Measurements from ENCODE around the gene TRPM1. TPM values are rescaled to one million over a fixed set of nuclear protein-coding genes. Genes with fewer than 3 reads are reported as not detected.
A peak's percentile ranks its signal among the peaks of the same experiment; 100 is the strongest.

The TRPM1 gene
- total RNA-seq (not detected), polyA plus RNA-seq (not detected)

DNA sequence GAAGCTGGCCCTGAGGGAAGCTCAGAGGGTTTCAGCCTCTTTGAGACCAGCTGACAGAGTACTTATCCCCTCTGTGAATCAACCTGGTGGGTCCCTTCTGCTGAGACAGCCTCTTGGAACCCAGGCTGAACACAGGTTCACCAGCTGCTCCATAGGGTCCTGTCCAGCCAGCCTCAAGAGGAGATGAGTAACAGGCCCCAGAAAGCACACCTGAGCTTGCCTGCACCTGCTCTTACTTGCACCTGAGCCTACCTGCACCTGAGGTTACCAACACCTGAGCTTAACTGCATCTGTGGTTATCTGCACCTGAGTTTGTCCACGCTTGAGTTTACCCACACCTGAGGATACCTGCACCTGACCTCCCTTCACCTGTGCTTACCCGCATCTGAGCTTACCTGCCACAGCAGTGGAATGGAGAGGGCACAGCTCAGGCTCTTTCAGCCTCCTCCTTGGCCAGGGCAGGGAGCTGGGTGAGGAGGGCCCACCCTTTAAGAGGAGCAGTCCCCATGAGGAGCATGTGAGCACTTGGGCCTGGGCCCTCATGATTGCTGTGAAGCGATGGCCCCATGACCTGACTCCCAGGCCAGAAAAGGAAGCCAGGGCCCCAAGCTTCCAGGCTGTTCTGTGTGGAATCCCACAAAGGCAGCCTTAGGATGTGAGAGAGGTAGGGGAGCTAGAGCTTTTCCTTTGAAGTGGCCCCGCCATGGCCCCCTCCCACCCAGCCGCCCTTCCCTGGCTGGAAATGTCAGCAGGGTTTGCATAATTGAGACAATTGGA is at the start of gene TRPM1:
TSS of gene TRPM1 (minus strand) at position 464 of the 777 bp plus-strand sequence. CDS start 20,370 bp downstream, outside the sequence.
- Histone ChIP-seq H3K4me1 (ENCODE audit: insufficient read depth, low read length) (no peaks in the 10 kb centered on the region), H3K4me3 (ENCODE audit: low read length in 2 of 2) (no peak within 1 kb of the TSS), H3K27ac (ENCODE audit: low read depth, low read length) (no peak within 1 kb of the TSS), H3K9me3 (ENCODE audit: control insufficient read depth in 1 of 2, low read length in 2 of 2) (no peaks in the 10 kb centered on the region), H3K36me3 (ENCODE audit: insufficient read depth, low read length) (no peaks in the 10 kb centered on the region), H3K27me3 (ENCODE audit: insufficient read depth, low read length) (no peaks in the 10 kb centered on the region)
- H3K4me1 Mint-ChIP-seq, result no peaks in the 10 kb centered on the region
- peaks cover 0 to 4% (median 0%) of the 10 kb centered on the region in 8 donors for H3K9me3 Mint-ChIP-seq
- peaks cover 2 to 11% of the 10 kb centered on the region in 2 donors for H3K27me3 Mint-ChIP-seq
- H3K36me3 Mint-ChIP-seq, result no peaks in the 10 kb centered on the region
- no peak within 1 kb of the TSS for H3K27ac Mint-ChIP-seq
- ChIA-PET POLR2A (ENCODE audit: partially characterized antibody) (no interaction called here), CTCF (ENCODE audit: partially characterized antibody) (no interaction called here)
- no peak within 1 kb of the TSS for H3K4me3 Mint-ChIP-seq
- intact Hi-C loops (cut with micrococcal nuclease), result no loop called here
- DNase-seq, result no peak

DNA sequence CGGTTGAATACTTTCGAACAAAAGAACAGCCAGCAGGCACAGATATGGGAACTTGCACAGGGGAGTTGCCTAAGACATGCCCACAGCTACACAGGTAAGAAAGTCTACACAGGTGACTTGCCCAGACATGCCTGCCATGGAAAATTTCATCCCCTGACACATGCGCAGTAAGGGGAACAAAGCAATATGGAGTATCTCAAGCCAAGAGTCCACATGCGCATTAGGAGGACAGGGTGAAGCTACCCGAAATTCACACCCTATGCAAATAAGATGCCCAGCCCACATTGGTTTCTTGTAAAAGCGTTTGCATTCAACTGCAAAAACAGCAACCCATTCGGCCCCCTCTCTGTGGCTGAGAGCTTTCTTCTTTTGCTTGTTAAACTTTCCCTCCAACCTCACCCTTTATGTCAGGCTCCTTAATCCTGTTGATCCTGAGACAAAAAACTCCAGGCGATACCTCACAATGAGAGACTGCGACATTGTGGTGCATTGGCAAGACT is 49.3 kb upstream of the TRPM1 start:
- Mint-ChIP-seq H3K9me3 (no peaks in the 10 kb centered on the region), H3K36me3 (no peaks in the 10 kb centered on the region), H3K27ac (no peak overlapping the region), H3K4me1 (no peaks in the 10 kb centered on the region), H3K4me3 (no peak overlapping the region), H3K27me3 (peaks cover 0 to 2% of the 10 kb centered on the region in 2 donors)
- POLR2A ChIA-PET (ENCODE audit: partially characterized antibody), result no interaction called here
- no peaks in the 10 kb centered on the region for H3K9me3 ChIP-seq (ENCODE audit: control insufficient read depth in 1 of 2, low read length in 2 of 2)
- intact Hi-C loops (cut with micrococcal nuclease), result no loop called here
- DNase-seq, result no peak
- no peaks in the 10 kb centered on the region for H3K27me3 ChIP-seq (ENCODE audit: insufficient read depth, low read length)
- CTCF ChIA-PET (ENCODE audit: partially characterized antibody), result interaction anchor here (0.8 to 1.5 kb wide), 2 partner anchors 22 to 24 kb away, joined by 3 read pairs; no protein-coding TSS in a partner anchor
- H3K4me3 ChIP-seq (ENCODE audit: low read length in 2 of 2), result no peak overlapping the region
- H3K27ac ChIP-seq (ENCODE audit: low read depth, low read length), result no peak overlapping the region
- H3K4me1 ChIP-seq (ENCODE audit: insufficient read depth, low read length), result no peaks in the 10 kb centered on the region
- H3K36me3 ChIP-seq (ENCODE audit: insufficient read depth, low read length), result no peaks in the 10 kb centered on the region

DNA sequence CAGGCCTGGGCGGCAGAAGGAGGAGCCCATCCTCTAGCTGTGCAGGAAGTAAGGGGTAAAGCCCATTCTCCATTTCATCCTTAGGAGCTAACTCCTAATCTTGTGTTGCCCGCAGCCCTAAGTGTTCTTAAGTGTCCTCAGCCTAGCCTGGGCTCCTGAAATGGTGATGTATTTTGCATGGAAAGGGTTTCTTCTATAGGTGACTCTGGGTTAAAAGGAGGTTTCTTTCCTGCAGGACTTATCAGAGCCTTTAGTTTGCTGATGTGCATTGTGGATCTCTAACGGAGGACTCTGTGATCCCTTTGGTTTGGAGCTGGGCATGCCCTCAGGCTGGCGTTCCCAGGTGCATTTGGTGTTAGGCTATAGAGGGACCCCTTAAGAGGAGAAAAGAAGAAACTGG is 48.5 kb upstream of the TRPM1 start:
- ChIA-PET CTCF (ENCODE audit: partially characterized antibody) (interaction anchor here (0.8 kb wide), 1 partner anchor 23 kb away, joined by 3 read pairs; no protein-coding TSS in a partner anchor), POLR2A (ENCODE audit: partially characterized antibody) (no interaction called here)
- H3K9me3 ChIP-seq (ENCODE audit: control insufficient read depth in 1 of 2, low read length in 2 of 2), result no peaks in the 10 kb centered on the region
- Mint-ChIP-seq H3K27ac (no peak overlapping the region), H3K4me1 (no peaks in the 10 kb centered on the region), H3K4me3 (no peak overlapping the region), H3K36me3 (no peaks in the 10 kb centered on the region), H3K27me3 (peaks cover 0 to 4% of the 10 kb centered on the region in 2 donors), H3K9me3 (no peaks in the 10 kb centered on the region)
- no peak overlapping the region for H3K27ac ChIP-seq (ENCODE audit: low read depth, low read length)
- H3K27me3 ChIP-seq (ENCODE audit: insufficient read depth, low read length), result no peaks in the 10 kb centered on the region
- H3K4me1 ChIP-seq (ENCODE audit: insufficient read depth, low read length), result no peaks in the 10 kb centered on the region
- intact Hi-C loops (cut with micrococcal nuclease), result no loop called here
- no peak for DNase-seq
- no peak overlapping the region for H3K4me3 ChIP-seq (ENCODE audit: low read length in 2 of 2)
- H3K36me3 ChIP-seq (ENCODE audit: insufficient read depth, low read length), result no peaks in the 10 kb centered on the region

DNA sequence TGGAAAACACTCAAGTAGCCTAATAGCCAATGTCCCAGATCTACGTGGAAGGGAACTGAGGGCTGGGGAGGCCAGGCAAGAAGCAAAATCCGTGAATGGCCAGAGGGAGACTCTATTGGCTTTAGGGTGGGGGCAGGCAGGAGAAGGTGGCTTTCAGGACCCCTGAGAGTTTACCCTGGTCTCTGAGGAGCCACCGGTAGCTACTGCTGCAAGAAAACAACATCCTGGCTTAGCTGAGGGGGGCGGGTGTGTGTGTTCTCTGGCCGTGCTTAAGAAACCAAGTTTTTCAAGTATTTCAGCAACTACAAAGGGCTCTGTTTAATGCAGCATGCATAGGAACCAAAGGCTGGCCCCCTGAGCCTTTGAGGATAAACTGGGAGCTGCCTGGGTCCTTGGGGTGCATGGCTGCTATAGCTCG is 47.6 kb upstream of the TRPM1 start:
- H3K27ac Mint-ChIP-seq, result peak overlapping the region in 1 of 7 donors; percentile 36
- H3K27me3 Mint-ChIP-seq, result peaks cover 0 to 5% of the 10 kb centered on the region in 2 donors
- intact Hi-C loops (cut with micrococcal nuclease), result no loop called here
- Histone ChIP-seq H3K27ac (ENCODE audit: low read depth, low read length) (no peak overlapping the region), H3K27me3 (ENCODE audit: insufficient read depth, low read length) (no peaks in the 10 kb centered on the region), H3K4me3 (ENCODE audit: low read length in 2 of 2) (no peak overlapping the region), H3K4me1 (ENCODE audit: insufficient read depth, low read length) (no peaks in the 10 kb centered on the region), H3K9me3 (ENCODE audit: control insufficient read depth in 1 of 2, low read length in 2 of 2) (no peaks in the 10 kb centered on the region), H3K36me3 (ENCODE audit: insufficient read depth, low read length) (no peaks in the 10 kb centered on the region)
- H3K4me1 Mint-ChIP-seq, result no peaks in the 10 kb centered on the region
- no peak overlapping the region for H3K4me3 Mint-ChIP-seq
- DNase-seq, result no peak
- ChIA-PET POLR2A (ENCODE audit: partially characterized antibody) (no interaction called here), CTCF (ENCODE audit: partially characterized antibody) (no interaction called here)
- no peaks in the 10 kb centered on the region for H3K36me3 Mint-ChIP-seq
- no peaks in the 10 kb centered on the region for H3K9me3 Mint-ChIP-seq

DNA sequence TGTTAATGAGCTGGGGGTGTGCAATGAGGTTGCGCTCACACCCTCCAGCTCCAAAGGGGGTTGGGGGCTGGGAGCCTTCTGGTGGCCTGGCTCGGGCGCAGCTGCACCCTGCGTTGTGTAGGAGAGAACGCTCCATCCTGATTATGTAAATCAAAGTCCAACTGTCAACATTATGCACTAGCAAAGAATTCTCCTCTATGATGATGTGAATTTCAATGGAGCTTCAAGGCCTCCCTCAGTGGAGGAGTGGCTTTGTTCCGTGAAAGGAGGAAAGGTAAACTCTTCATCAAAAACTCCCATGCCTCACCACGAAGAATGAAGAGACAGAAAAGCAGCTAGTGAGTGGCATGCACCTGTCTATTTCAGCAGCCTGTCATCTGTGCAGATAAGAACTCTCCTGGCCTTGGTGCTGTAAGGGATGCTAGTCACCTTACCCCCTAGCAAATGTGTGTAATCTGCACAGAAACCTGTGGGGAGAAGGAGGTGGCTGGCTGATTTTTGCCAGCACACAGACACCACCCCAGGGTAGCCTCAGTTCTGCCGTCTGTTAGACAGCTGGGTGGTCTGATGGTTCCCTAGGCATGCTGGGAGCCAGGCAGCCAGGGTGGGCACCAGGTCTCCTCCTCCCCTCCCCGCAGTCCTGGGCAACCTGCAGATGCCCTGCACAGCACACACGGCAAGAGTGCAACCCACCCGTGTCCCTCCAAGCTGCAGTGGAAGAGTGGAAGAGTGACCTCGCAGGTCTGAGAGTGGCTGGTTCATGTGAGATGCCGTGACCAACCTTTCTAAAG is 47.0 kb upstream of the TRPM1 start:
- Histone ChIP-seq H3K4me3 (ENCODE audit: low read length in 2 of 2) (no peak overlapping the region), H3K27ac (ENCODE audit: low read depth, low read length) (no peak overlapping the region), H3K4me1 (ENCODE audit: insufficient read depth, low read length) (no peaks in the 10 kb centered on the region), H3K27me3 (ENCODE audit: insufficient read depth, low read length) (no peaks in the 10 kb centered on the region), H3K9me3 (ENCODE audit: control insufficient read depth in 1 of 2, low read length in 2 of 2) (no peaks in the 10 kb centered on the region), H3K36me3 (ENCODE audit: insufficient read depth, low read length) (no peaks in the 10 kb centered on the region)
- DNase-seq, result no peak
- no peaks in the 10 kb centered on the region for H3K36me3 Mint-ChIP-seq
- H3K4me3 Mint-ChIP-seq, result no peak overlapping the region
- peaks cover 0 to 3% of the 10 kb centered on the region in 2 donors for H3K27me3 Mint-ChIP-seq
- H3K27ac Mint-ChIP-seq, result peak overlapping the region in 2 of 7 donors; percentile 25 to 30
- POLR2A ChIA-PET (ENCODE audit: partially characterized antibody), result no interaction called here
- CTCF ChIA-PET (ENCODE audit: partially characterized antibody), result interaction anchor here (1.5 kb wide), 1 partner anchor 19 kb away, joined by 5 read pairs; no protein-coding TSS in a partner anchor
- intact Hi-C loops (cut with micrococcal nuclease), result no loop called here
- H3K9me3 Mint-ChIP-seq, result no peaks in the 10 kb centered on the region
- H3K4me1 Mint-ChIP-seq, result no peaks in the 10 kb centered on the region

DNA sequence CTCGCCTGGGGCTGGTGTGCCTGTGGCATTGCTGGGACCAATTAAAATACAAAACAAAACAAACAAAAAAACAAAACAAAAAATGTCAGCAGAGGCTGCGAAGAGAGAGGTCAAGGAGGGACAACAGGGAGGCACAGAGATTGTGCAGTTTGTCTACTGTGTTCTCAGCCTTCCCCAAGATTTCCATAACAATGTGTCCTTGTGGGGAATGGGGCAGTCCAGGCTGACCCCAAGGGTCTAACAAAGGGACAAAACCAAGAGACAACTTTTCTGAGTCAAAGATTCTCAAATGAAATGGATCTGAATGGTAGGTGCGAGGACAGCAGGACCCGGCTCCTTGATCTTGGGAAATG is 46.4 kb upstream of the TRPM1 start:
- H3K36me3 Mint-ChIP-seq, result no peaks in the 10 kb centered on the region
- H3K9me3 Mint-ChIP-seq, result no peaks in the 10 kb centered on the region
- H3K4me1 Mint-ChIP-seq, result peaks cover 0 to 2% (median 0%) of the 10 kb centered on the region in 4 donors
- Histone ChIP-seq H3K27ac (ENCODE audit: low read depth, low read length) (no peak overlapping the region), H3K4me1 (ENCODE audit: insufficient read depth, low read length) (no peaks in the 10 kb centered on the region), H3K27me3 (ENCODE audit: insufficient read depth, low read length) (no peaks in the 10 kb centered on the region), H3K36me3 (ENCODE audit: insufficient read depth, low read length) (no peaks in the 10 kb centered on the region), H3K9me3 (ENCODE audit: control insufficient read depth in 1 of 2, low read length in 2 of 2) (no peaks in the 10 kb centered on the region), H3K4me3 (ENCODE audit: low read length in 2 of 2) (no peak overlapping the region)
- ChIA-PET CTCF (ENCODE audit: partially characterized antibody) (interaction anchor here (1.5 kb wide), 1 partner anchor 19 kb away, joined by 5 read pairs; no protein-coding TSS in a partner anchor), POLR2A (ENCODE audit: partially characterized antibody) (no interaction called here)
- H3K27ac Mint-ChIP-seq, result no peak overlapping the region
- peaks cover 1 to 3% of the 10 kb centered on the region in 2 donors for H3K27me3 Mint-ChIP-seq
- intact Hi-C loops (cut with micrococcal nuclease), result no loop called here
- DNase-seq, result no peak
- no peak overlapping the region for H3K4me3 Mint-ChIP-seq

DNA sequence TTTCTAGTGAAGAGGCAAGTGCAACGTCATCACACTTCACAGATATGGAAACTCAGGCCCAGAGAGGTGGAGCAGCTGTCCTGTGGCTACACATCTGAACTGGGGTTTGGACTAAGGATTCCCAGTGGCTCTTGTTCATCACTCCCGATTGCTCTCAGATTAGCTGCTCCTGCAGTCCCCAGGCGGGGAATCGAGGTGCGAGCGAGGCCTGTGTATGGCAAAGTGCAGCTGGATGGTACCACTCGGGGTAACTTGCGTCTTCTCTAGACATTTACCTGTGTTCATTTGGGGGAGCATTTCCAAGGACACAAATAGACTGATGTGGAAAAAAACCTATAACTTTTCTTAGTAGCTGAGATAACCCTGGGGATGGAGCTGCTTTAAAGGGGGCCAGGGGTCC is 45.9 kb upstream of the TRPM1 start:
- Mint-ChIP-seq H3K9me3 (no peaks in the 10 kb centered on the region), H3K4me1 (peaks cover 0 to 2% (median 0%) of the 10 kb centered on the region in 4 donors), H3K27me3 (peaks cover 1 to 3% of the 10 kb centered on the region in 2 donors), H3K36me3 (no peaks in the 10 kb centered on the region), H3K4me3 (no peak overlapping the region), H3K27ac (no peak overlapping the region)
- no peak overlapping the region for H3K4me3 ChIP-seq (ENCODE audit: low read length in 2 of 2)
- POLR2A ChIA-PET (ENCODE audit: partially characterized antibody), result no interaction called here
- H3K36me3 ChIP-seq (ENCODE audit: insufficient read depth, low read length), result no peaks in the 10 kb centered on the region
- CTCF ChIA-PET (ENCODE audit: partially characterized antibody), result interaction anchor here (0.6 to 1.5 kb wide), 4 partner anchors 16 to 696 kb away, joined by 3 to 5 read pairs (median 3); no protein-coding TSS in a partner anchor
- no peaks in the 10 kb centered on the region for H3K9me3 ChIP-seq (ENCODE audit: control insufficient read depth in 1 of 2, low read length in 2 of 2)
- DNase-seq, result no peak
- intact Hi-C loops (cut with micrococcal nuclease), result no loop called here
- H3K27me3 ChIP-seq (ENCODE audit: insufficient read depth, low read length), result no peaks in the 10 kb centered on the region
- H3K4me1 ChIP-seq (ENCODE audit: insufficient read depth, low read length), result no peaks in the 10 kb centered on the region
- no peak overlapping the region for H3K27ac ChIP-seq (ENCODE audit: low read depth, low read length)
